GM19468 (cell line): ENCODE data around the gene STMP1.

Experiments used
- ATAC-seq: cut with Tn5 transposase; IDR thresholded peaks from one replicate; pipeline ENCODE4 v1.9.1; 2021; ENCODE audit warnings: mild to moderate bottlenecking, moderate library complexity, moderate number of reproducible peaks; ENCODE audit not compliant: unreplicated experiment; ENCODE audit errors: extremely low read depth

STMP1 gene

GRCh38 chr7:135716677-135717238 is 54.4 kb downstream of the STMP1 start:
- ATAC-seq, result no peak

DNA sequence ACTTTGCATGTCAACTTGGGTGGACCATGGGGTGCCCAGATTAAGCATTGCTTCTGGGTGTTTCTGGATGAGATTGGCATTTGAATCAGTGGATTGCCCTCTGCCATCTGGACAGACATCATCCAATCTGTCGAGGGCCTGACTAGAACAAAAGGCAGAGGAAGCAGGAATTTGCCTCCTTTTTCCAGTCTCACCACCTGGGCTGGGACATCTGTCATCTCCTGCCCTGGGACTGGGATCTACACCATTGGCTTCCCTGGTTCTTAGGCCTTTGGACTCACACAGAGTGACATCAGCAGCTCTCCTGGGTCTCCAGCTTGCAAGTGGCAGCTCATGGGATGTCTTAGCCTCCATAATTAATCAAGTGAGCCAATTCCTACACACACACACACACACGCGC is 55.4 kb downstream of the STMP1 start:
- no peak for ATAC-seq

- ATAC-seq, result no peak
Measured at GRCh38 chr7:135718219-135718618, 55.9 kb downstream of the STMP1 start.

DNA sequence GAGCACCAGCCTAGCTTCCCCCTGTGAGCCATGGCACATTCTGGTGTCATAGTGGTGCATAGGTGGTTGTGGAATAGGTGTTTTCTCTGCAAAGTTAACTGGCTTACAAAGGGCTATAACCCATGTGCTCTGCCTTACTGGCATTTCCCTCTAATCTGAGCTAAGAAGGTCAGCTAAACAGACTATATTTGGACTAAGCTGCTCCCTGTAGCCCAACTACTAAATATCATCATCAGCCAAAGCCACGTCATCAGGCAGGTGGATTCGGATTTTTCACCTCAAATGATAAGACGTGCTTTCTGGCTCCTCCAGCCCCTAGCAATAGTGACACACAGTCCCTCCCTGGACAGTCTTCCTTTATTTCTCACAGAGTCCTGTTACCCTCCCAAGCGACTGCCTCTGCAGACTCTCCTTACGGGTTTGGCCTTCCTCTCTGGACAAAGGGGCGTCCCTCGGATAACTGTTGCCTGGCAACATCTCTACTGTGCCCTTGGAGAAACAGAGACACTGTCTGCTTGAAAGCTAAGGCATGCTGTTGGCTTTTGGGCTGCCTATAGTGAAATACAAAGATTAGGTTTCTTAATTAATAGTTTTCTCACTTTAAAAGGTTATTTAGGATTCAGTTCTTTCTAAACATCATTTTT is 56.6 kb downstream of the STMP1 start:
- no peak for ATAC-seq

- no peak for ATAC-seq
Measured at GRCh38 chr7:135719688-135720087, 57.4 kb downstream of the STMP1 start.

DNA sequence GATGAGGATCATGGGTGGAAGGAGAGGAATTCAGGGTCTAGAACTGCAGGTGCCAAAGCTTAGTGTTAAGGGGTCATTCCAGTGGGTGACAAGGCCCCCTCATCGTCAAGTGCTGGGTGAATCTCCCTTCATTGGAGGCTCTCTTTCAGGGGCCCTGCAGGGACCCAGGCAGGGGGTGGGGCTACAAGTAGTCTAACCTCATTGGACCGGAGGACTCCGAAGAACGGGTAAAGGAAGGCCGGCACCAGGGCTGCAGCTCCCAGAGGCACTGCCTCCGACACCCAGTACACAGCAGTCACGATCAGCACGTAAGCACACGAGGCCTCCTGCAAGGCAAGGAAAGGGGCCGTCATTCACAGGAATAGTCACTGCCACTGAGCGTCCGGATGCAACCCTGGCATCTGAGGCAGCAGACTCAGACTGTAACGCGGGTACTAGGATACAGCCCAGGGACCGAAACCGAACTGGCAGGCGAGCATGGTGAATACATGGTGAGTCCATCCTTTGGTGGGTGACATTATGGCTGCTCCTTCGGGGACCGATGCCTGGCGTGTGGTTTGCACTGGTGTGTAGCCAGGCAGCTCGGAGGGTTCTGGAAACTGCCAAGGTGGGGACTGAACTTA is 59.0 kb downstream of the STMP1 start:
- ATAC-seq, result no peak

- ATAC-seq, result no peak
Measured at GRCh38 chr7:135723411-135723810, 61.1 kb downstream of the STMP1 start.
